ENCODE results near the gene TAF7L. TPM values are rescaled to one million over a fixed set of nuclear protein-coding genes. Genes with fewer than 3 reads are reported as not detected.
"Not testable (repeated sequence)": the region's sequence is repeated elsewhere in the genome, so short reads cannot be mapped to it uniquely, and the experiment has no call there.

The TAF7L gene
- total RNA-seq: 0.82 TPM

- DNase-seq: peak; percentile 1
Observed at GRCh38 chrX:101290957-101291603, at the start of gene TAF7L. TAF7L (minus strand) TSS chrX:101291334; CDS start chrX:101287543, 3,791 bp downstream.

- DNase-seq: no peak
Observed at GRCh38 chrX:101337776-101338271, 46.7 kb upstream of the TAF7L start.

GRCh38 chrX:101334310-101334709 is 43.2 kb upstream of the TAF7L start:
- not testable (repeated sequence) for DNase-seq

- peak; percentile 6 for DNase-seq
Observed at GRCh38 chrX:101326600-101326999, 35.5 kb upstream of the TAF7L start.

GRCh38 chrX:101303790-101304189 is 12.7 kb upstream of the TAF7L start:
- DNase-seq: no peak

GRCh38 chrX:101295603-101296002 is 4.5 kb upstream of the TAF7L start:
- not testable (repeated sequence) for DNase-seq

- peak; percentile 66 for DNase-seq
Observed at GRCh38 chrX:101287402-101287801, 3.7 kb downstream of the TAF7L start.

GRCh38 chrX:101276238-101276637 is 14.9 kb downstream of the TAF7L start:
- no peak for DNase-seq

GRCh38 chrX:101274198-101274597 is 16.9 kb downstream of the TAF7L start:
- no peak for DNase-seq

GRCh38 chrX:101265869-101266428 is 25.2 kb downstream of the TAF7L start:
- no peak for DNase-seq

GRCh38 chrX:101263766-101264165 is 27.4 kb downstream of the TAF7L start:
- DNase-seq: no peak

- DNase-seq: no peak
Observed at GRCh38 chrX:101262590-101262989, 28.5 kb downstream of the TAF7L start.

- no peak for DNase-seq
Observed at GRCh38 chrX:101260435-101260834, 30.7 kb downstream of the TAF7L start.

- no peak for DNase-seq
Observed at GRCh38 chrX:101258259-101258581, 32.9 kb downstream of the TAF7L start.

- DNase-seq: no peak
Observed at GRCh38 chrX:101257448-101258258, 33.5 kb downstream of the TAF7L start.

GRCh38 chrX:101252634-101253033 is 38.5 kb downstream of the TAF7L start:
- no peak for DNase-seq

GRCh38 chrX:101241531-101241930 is 49.6 kb downstream of the TAF7L start:
- no peak for DNase-seq

GRCh38 chrX:101237041-101237440 is 54.1 kb downstream of the TAF7L start:
- DNase-seq: no peak

- DNase-seq: no peak
Observed at GRCh38 chrX:101232316-101232715, 58.8 kb downstream of the TAF7L start.

- DNase-seq: no peak
Observed at GRCh38 chrX:101231080-101231479, 60.1 kb downstream of the TAF7L start.

- DNase-seq: no peak
Observed at GRCh38 chrX:101230636-101231035, 60.5 kb downstream of the TAF7L start.

- DNase-seq: no peak
Observed at GRCh38 chrX:101229170-101229569, 62.0 kb downstream of the TAF7L start.

GRCh38 chrX:101223226-101223625 is 67.9 kb downstream of the TAF7L start:
- no peak for DNase-seq
